ENCODE data around the gene NDUFB3. TPM values are rescaled to one million over a fixed set of nuclear protein-coding genes. Genes with fewer than 3 reads are reported as not detected.
A peak's percentile ranks its signal among the peaks of the same experiment; 100 is the strongest.
"Not testable (repeated sequence)": the region's sequence is repeated elsewhere in the genome, so short reads cannot be mapped to it uniquely, and the experiment has no call there.

Gene NDUFB3
- total RNA-seq, 1 experiment from 2014 or later, result 126 TPM

- no peaks in the 10 kb centered on the region for H3K27me3 ChIP-seq
- peak; percentile 62 for DNase-seq
- H3K9me3 ChIP-seq, result no peaks in the 10 kb centered on the region
- H3K4me3 ChIP-seq, result peak overlapping the region; percentile 57
- H3K36me3 ChIP-seq, result peaks cover 11% of the 10 kb centered on the region; the same call in 1 of the 2 replicates
These were observed 45.3 kb downstream of the NDUFB3 start for GRCh38 chr2:201116959-201117734.

DNA sequence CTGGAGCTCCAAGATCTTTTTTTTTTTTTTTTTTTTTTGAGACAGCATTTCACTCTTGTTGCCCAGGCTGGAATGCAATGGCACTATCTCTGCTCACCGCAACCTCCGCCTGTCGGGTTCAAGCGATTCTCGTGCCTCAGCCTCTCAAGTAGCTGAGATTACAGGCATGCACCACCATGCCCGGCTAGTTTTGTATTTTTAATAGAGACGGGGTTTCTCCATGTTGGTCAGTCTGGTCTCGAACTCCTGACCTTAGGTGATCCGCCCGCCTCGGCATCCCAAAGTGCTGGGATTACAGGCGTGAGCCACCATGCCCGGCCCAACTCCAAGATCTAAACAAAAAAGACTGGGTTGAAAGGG is 45.9 kb downstream of the NDUFB3 start:
- H3K27me3 ChIP-seq, H3K9me3 ChIP-seq: not testable (repeated sequence)
- peak; percentile 39 for DNase-seq
- Histone ChIP-seq H3K36me3 (peaks cover 11% of the 10 kb centered on the region; the same call in 1 of the 2 replicates), H3K4me3 (peak overlapping the region; percentile 57)

- Histone ChIP-seq H3K36me3 (peaks cover 11% of the 10 kb centered on the region; the same call in 1 of the 2 replicates), H3K27me3 (no peaks in the 10 kb centered on the region), H3K9me3 (no peaks in the 10 kb centered on the region), H3K4me3 (peak overlapping the region; percentile 57)
- DNase-seq, result peak; percentile 86
These were observed 46.5 kb downstream of the NDUFB3 start for GRCh38 chr2:201118121-201118960.

GRCh38 chr2:201118961-201119854 is 47.4 kb downstream of the NDUFB3 start:
- peaks cover 11% of the 10 kb centered on the region; the same call in 1 of the 2 replicates for H3K36me3 ChIP-seq
- H3K9me3 ChIP-seq, result no peaks in the 10 kb centered on the region
- peak overlapping the region; percentile 57 for H3K4me3 ChIP-seq
- H3K27me3 ChIP-seq, result no peaks in the 10 kb centered on the region
- no peak for DNase-seq

GRCh38 chr2:201122276-201122675 is 50.5 kb downstream of the NDUFB3 start:
- no peak for DNase-seq

DNA sequence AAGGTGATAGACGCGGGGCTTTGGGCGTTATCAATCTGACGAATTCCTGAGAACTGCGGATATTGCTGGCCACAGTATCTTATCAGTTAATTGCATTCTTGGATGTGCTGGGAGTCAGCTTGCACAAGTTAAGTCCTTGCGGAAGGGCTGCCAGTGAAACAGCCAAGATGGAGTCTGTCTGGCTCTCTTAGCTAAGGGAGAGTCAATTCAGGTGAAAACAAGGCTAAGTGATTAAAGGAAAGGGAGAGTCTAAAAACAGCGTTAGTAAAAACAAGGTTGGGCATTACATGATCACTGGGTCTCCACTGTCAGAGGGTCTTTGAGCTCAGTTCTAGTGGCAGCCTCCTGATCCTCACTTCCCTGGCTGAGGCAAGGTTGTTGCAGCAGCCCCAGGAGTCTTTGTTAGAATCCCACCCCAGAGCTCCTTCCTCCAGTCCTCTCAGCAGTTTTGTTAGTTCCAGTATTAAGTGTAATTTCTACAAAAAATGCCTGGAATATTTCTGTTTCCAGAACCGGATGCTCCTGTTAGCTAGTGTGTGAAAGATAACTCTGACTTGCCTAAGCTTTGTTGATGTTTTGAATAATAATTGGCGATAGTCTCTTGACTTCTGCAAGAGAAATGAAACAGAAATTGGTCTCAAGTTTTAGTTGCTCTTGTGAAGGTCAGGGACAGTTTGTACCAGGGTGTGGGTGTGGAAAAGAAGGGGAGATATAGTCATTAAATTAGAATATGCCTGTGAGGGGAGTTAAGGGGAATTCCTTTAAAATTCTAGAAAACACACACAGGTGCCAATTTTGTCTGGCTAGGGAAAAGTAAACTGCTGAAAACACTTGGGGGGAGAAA is 54.7 kb downstream of the NDUFB3 start:
- no peak for DNase-seq
- Histone ChIP-seq H3K27me3 (no peaks in the 10 kb centered on the region), H3K4me3 (no peak overlapping the region), H3K9me3 (no peaks in the 10 kb centered on the region), H3K36me3 (peaks cover 14% of the 10 kb centered on the region)

More at GRCh38 chr2:201122276-201122675, 50.5 kb downstream of the NDUFB3 start:
- H3K4me3 ChIP-seq, result no peak overlapping the region
- no peaks in the 10 kb centered on the region for H3K27me3 ChIP-seq
- peaks cover 11% of the 10 kb centered on the region; the same call in 1 of the 2 replicates for H3K36me3 ChIP-seq
- H3K9me3 ChIP-seq, result no peaks in the 10 kb centered on the region

DNA sequence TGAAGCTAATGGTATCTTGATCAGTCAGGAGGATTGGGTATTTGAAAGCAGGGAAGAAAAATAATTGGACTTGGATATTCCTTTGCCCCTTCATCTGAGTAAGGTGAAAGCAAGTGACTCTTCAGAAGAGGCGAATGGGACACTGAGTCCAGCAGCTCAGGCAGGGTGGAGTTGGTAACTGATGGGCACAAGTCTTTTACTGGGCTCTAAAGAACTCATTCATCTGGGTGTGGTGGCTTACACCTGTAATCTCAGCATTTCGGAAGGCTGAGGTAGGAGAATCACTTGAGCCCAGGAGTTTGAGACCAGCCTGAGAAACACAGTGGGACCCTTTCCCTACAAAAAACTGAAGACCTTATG is 55.3 kb downstream of the NDUFB3 start:
- no peak for DNase-seq
- peak overlapping the region; percentile 13 for H3K4me3 ChIP-seq

DNA sequence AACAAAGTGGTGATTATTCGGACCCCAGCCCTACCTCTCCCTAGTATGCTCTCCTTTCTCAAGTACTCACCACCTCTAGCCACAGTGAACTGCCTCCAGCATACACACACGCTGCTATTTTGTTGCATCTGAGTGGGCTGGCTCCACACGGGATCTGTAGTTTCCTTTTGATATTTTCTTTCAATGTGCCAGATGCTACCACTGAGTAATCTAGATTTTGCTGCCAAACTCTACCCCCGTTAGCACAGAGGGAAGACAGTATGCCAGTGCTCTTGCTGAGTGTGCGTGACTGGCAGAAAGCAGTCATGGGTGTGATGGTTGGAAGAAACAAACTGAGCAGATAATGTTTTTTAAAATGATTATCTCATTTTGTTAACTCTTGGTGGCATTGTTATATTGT is 55.8 kb downstream of the NDUFB3 start:
- H3K36me3 ChIP-seq, result peaks cover 15% of the 10 kb centered on the region
- DNase-seq, result peak; percentile 91
- no peaks in the 10 kb centered on the region for H3K9me3 ChIP-seq
- peak overlapping the region; percentile 13 for H3K4me3 ChIP-seq
- no peaks in the 10 kb centered on the region for H3K27me3 ChIP-seq

More for the DNA sequence above, 55.3 kb downstream of the NDUFB3 start:
- H3K27me3 ChIP-seq, result no peaks in the 10 kb centered on the region
- peaks cover 13% of the 10 kb centered on the region for H3K36me3 ChIP-seq
- no peaks in the 10 kb centered on the region for H3K9me3 ChIP-seq

- Histone ChIP-seq H3K36me3 (peaks cover 19% of the 10 kb centered on the region), H3K27me3 (no peaks in the 10 kb centered on the region)
These were observed 56.2 kb downstream of the NDUFB3 start for GRCh38 chr2:201128033-201128432.

DNA sequence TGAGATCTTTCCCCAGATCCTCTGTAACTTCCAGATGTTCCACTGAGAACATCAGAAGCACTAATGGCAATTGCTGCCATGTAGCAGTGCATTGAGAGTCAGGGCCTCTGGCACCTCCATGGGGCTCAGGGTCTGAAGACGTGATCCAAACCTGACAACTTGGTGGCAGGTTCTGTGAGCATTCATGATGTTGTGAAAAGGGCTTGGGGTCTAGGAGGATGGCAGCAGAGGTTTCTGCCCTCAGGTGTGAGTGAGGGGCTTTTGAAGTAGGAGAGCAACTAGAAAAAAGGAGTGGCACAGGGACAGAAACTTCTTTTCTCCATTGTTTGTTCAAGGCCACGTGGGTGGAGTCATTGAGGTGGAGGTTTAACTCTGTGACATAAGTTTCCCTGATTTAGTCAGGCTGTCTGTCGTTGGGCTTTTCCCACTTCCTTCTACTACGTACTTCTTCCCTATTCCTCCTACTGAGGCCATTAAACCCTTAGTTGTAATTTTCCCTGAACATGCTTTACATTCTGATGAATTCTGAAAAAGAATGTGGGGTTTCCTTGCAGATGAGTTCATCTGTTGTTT is 57.2 kb downstream of the NDUFB3 start:
- peaks cover 26% of the 10 kb centered on the region for H3K36me3 ChIP-seq
- peak; percentile 37 for DNase-seq
- no peaks in the 10 kb centered on the region for H3K27me3 ChIP-seq
- H3K9me3 ChIP-seq, result no peaks in the 10 kb centered on the region
- no peak overlapping the region for H3K4me3 ChIP-seq

More at GRCh38 chr2:201128033-201128432, 56.2 kb downstream of the NDUFB3 start:
- DNase-seq, result no peak
- H3K4me3 ChIP-seq, result no peak overlapping the region
- no peaks in the 10 kb centered on the region for H3K9me3 ChIP-seq

DNA sequence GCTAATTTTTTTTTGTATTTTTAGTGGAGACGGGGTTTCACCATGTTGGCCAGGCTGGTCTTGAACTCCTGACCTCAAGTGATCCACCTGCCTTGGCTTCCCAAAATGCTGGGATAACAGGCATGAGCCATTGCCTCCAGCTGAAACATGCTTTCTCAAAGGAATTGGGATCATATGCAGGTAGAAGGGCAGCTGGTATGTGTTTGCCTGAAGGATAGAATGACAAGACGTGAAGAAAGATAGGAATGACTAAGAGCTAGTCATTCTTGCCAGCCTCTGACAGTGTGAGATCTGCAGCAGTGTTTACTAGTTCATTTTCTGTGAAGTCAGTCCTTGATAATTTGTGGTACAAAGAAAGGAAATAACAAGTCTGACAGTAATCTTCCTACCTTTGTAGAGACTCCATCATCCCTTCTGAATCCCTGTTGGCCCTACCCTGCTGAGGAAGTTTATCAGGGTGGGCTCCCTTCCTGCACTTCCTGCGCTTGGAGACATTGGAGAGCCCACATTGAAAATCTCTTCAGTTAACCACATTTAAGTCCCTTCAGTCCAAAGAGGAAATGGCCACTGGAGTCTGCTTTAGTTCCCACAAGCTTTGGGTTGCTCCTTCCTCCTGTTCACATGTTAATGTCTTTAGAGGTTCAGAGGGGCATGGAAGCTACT is 58.9 kb downstream of the NDUFB3 start:
- H3K36me3 ChIP-seq, result peaks cover 36% of the 10 kb centered on the region
- H3K27me3 ChIP-seq, result no peaks in the 10 kb centered on the region
- peak; percentile 50 for DNase-seq
- H3K9me3 ChIP-seq, result no peaks in the 10 kb centered on the region
- peak overlapping the region; percentile 13 for H3K4me3 ChIP-seq

- H3K36me3 ChIP-seq, result peaks cover 51% of the 10 kb centered on the region
- no peak overlapping the region for H3K4me3 ChIP-seq
- no peak for DNase-seq
- no peaks in the 10 kb centered on the region for H3K9me3 ChIP-seq
- H3K27me3 ChIP-seq, result no peaks in the 10 kb centered on the region
These were observed 60.7 kb downstream of the NDUFB3 start for GRCh38 chr2:201132518-201132917.

All from MG63 (cell line).